Neural cell (in vitro differentiated cells): Measurements from ENCODE around the gene NSUN3. TPM values are rescaled to one million over a fixed set of nuclear protein-coding genes. Genes with fewer than 3 reads are reported as not detected.

Experiments used
- H2AFZ ChIP-seq: fragments of 200-600, 300-800 bp; sonication (generic), shearing (Covaris generic); 2 replicates; pipeline ENCODE4 v1.6.0; 2014; ENCODE audit warnings: low read depth, mild to moderate bottlenecking, antibody characterized with exemption, low read length, moderate library complexity
- H3F3A ChIP-seq: fragments of 200-600 bp; shearing (Covaris generic); 2 replicates; pipeline ENCODE4 v1.6.1; 2016; ENCODE audit warnings: mild to moderate bottlenecking, moderate library complexity, mixed read lengths, antibody characterized with exemption, low read length; ENCODE audit not compliant: insufficient read depth, poor library complexity, severe bottlenecking
- H3K27ac ChIP-seq: fragments of 200-600, 300-800 bp; sonication (generic), shearing (Covaris generic); 2 replicates; pipeline ENCODE4 v1.5.1; 2014; ENCODE audit warnings: mild to moderate bottlenecking, low read length, moderate library complexity
- H3K27me3 ChIP-seq: fragments of 300-800, 200-600 bp; sonication (generic), shearing (Covaris generic); 2 replicates; pipeline ENCODE4 v1.6.0; 2014; ENCODE audit warnings: mild to moderate bottlenecking, low read depth, low read length, moderate library complexity; ENCODE audit not compliant: insufficient read depth
- H3K36me3 ChIP-seq: fragments of 300-800, 200-600 bp; sonication (generic), shearing (Covaris generic); 2 replicates; pipeline ENCODE4 v1.5.1; 2014; ENCODE audit warnings: mild to moderate bottlenecking, antibody characterized with exemption, low read length, moderate library complexity; ENCODE audit not compliant: insufficient read depth
- H3K4me2 ChIP-seq: fragments of 300-800, 200-600 bp; sonication (generic), shearing (Covaris generic); 2 replicates; pipeline ENCODE4 v1.6.0; 2014; ENCODE audit warnings: mild to moderate bottlenecking, low read length
- H3K4me3 ChIP-seq: fragments of 300-800, 200-600 bp; sonication (generic), shearing (Covaris generic); 2 replicates; pipeline ENCODE4 v1.5.1; 2014; ENCODE audit warnings: mild to moderate bottlenecking, low read length, moderate library complexity
- H3K79me2 ChIP-seq: fragments of 200-600 bp; shearing (Covaris generic); replicated peaks from 2 replicates; pipeline ENCODE4 v1.6.0; 2014; ENCODE audit warnings: mild to moderate bottlenecking, low read length, moderate library complexity; ENCODE audit not compliant: insufficient read depth
- H3K9ac ChIP-seq: fragments of 300-800, 200-600 bp; sonication (generic), shearing (Covaris generic); 2 replicates; pipeline ENCODE4 v1.6.1; 2016; ENCODE audit warnings: mild to moderate bottlenecking, low read length, mixed read lengths
- H3K9me2 ChIP-seq: fragments of 200-600 bp; shearing (Covaris generic); 2 replicates; pipeline ENCODE4 v1.6.1; 2016; ENCODE audit warnings: mild to moderate bottlenecking, low read length, mixed read lengths; ENCODE audit not compliant: insufficient read depth
- H3K9me3 ChIP-seq: fragments of 200-600, 300-800 bp; sonication (generic), shearing (Covaris generic); 2 replicates; pipeline ENCODE4 v1.6.1; 2016; ENCODE audit warnings: mild to moderate bottlenecking, mixed run types, low read length, moderate library complexity, mixed read lengths
- H4K20me1 ChIP-seq: fragments of 200-600 bp; shearing (Covaris generic); 2 replicates; pipeline ENCODE4 v1.6.1; 2016; ENCODE audit warnings: mild to moderate bottlenecking, mixed run types; ENCODE audit not compliant: insufficient read depth
- CTCF ChIP-seq: fragments of 450-650 bp; IDR thresholded peaks from 2 replicates; pipeline ENCODE4 v1.5.1; 2014; ENCODE audit warnings: antibody characterized with exemption, mild to moderate bottlenecking, moderate library complexity; ENCODE audit not compliant: poor library complexity, severe bottlenecking
- EP300 ChIP-seq: fragments of 450-650 bp; conservative IDR thresholded peaks from 2 replicates; pipeline ENCODE4 v1.6.1; 2014; ENCODE audit warnings: antibody characterized with exemption, mild to moderate bottlenecking, moderate library complexity; ENCODE audit not compliant: poor library complexity, severe bottlenecking
- EZH2 ChIP-seq: fragments of 200-600, 300-800 bp; shearing (Covaris generic), sonication (generic); IDR thresholded peaks from 2 replicates; pipeline ENCODE4 v1.6.1; 2014; ENCODE audit warnings: antibody characterized with exemption, low read length, borderline replicate concordance, mild to moderate bottlenecking; ENCODE audit not compliant: insufficient read depth, poor library complexity, severe bottlenecking
- MXI1 ChIP-seq: fragments of 450-650 bp; conservative IDR thresholded peaks from 2 replicates; pipeline ENCODE4 v1.6.1; 2014; ENCODE audit warnings: antibody characterized with exemption, mild to moderate bottlenecking; ENCODE audit not compliant: poor library complexity, severe bottlenecking
- POLR2AphosphoS5 ChIP-seq: IDR thresholded peaks from 2 replicates; pipeline ENCODE4 v1.6.1; 2012
- REST ChIP-seq: IDR thresholded peaks from 2 replicates; pipeline ENCODE4 v1.6.1; 2012; ENCODE audit warnings: borderline replicate concordance
- SMC3 ChIP-seq: fragments of 450-650 bp; conservative IDR thresholded peaks from 2 replicates; pipeline ENCODE4 v1.6.1; 2014; ENCODE audit warnings: antibody characterized with exemption, mild to moderate bottlenecking, moderate library complexity; ENCODE audit not compliant: poor library complexity
- TAF1 ChIP-seq: IDR thresholded peaks from 2 replicates; pipeline ENCODE4 v1.6.1; 2012; ENCODE audit warnings: low read depth
- polyA plus RNA-seq: library from polyadenylated mRNA; depleted of rRNA; stranded (reverse); fragments of >200 nt; gene quantifications from 2 replicates; pipeline ENCODE4 v1.2.3, GENCODE V29; 2014

NSUN3 gene
- polyA plus RNA-seq, 1 donor from 2014 or later: 10.8 TPM

GRCh38 chr3:94046533-94046932 lies 16.3 kb upstream of the NSUN3 start:
- no peaks in the 10 kb centered on the region for H3F3A ChIP-seq
- no peaks in the 10 kb centered on the region for H3K9me3 ChIP-seq
- no peaks in the 10 kb centered on the region for H3K27me3 ChIP-seq
- no peaks in the 10 kb centered on the region for H3K79me2 ChIP-seq
- no peak overlapping the region for H3K9ac ChIP-seq
- TF ChIP-seq SMC3: no peak
- no peak for TF ChIP-seq CTCF
- TF ChIP-seq TAF1: no peak
- H3K4me2 ChIP-seq: no peak overlapping the region
- H4K20me1 ChIP-seq: no peaks in the 10 kb centered on the region
- H3K27ac ChIP-seq: no peak overlapping the region
- H3K36me3 ChIP-seq: no peaks in the 10 kb centered on the region
- H2AFZ ChIP-seq: no peak overlapping the region
- no peak overlapping the region for H3K4me3 ChIP-seq
- no peaks in the 10 kb centered on the region for H3K9me2 ChIP-seq

- no peaks in the 10 kb centered on the region for H3K9me2 ChIP-seq
- H3K9ac ChIP-seq: no peak overlapping the region
- H3K9me3 ChIP-seq: no peaks in the 10 kb centered on the region
- H4K20me1 ChIP-seq: no peaks in the 10 kb centered on the region
- no peaks in the 10 kb centered on the region for H3K79me2 ChIP-seq
- no peak overlapping the region for H3K4me2 ChIP-seq
- H3K27me3 ChIP-seq: no peaks in the 10 kb centered on the region
- no peak for TF ChIP-seq EP300
- TF ChIP-seq CTCF: no peak
- no peak for TF ChIP-seq REST
- no peak for TF ChIP-seq SMC3
- TF ChIP-seq POLR2AphosphoS5: no peak
- no peak overlapping the region for H3K27ac ChIP-seq
- H3K4me3 ChIP-seq: no peak overlapping the region
- no peaks in the 10 kb centered on the region for H3K36me3 ChIP-seq
- H2AFZ ChIP-seq: no peak overlapping the region
- no peaks in the 10 kb centered on the region for H3F3A ChIP-seq
Measured at GRCh38 chr3:94049267-94049666, 13.6 kb upstream of the NSUN3 start.

- no peaks in the 10 kb centered on the region for H3K36me3 ChIP-seq
- H3K4me3 ChIP-seq: no peak overlapping the region
- no peaks in the 10 kb centered on the region for H3K9me2 ChIP-seq
- no peaks in the 10 kb centered on the region for H3K9me3 ChIP-seq
- no peaks in the 10 kb centered on the region for H3K27me3 ChIP-seq
- no peak overlapping the region for H3K4me2 ChIP-seq
- no peaks in the 10 kb centered on the region for H3F3A ChIP-seq
- H4K20me1 ChIP-seq: no peaks in the 10 kb centered on the region
- H2AFZ ChIP-seq: no peak overlapping the region
- no peak overlapping the region for H3K27ac ChIP-seq
- H3K79me2 ChIP-seq: no peaks in the 10 kb centered on the region
- H3K9ac ChIP-seq: no peak overlapping the region
- TF ChIP-seq TAF1 (no peak), EZH2 (no peak), SMC3 (no peak), REST (no peak), POLR2AphosphoS5 (no peak), MXI1 (no peak), CTCF (no peak)
Measured at GRCh38 chr3:94050546-94050945, 12.3 kb upstream of the NSUN3 start.
